ENCODE data around the gene RETREG3. TPM values are rescaled to one million over a fixed set of nuclear protein-coding genes. Genes with fewer than 3 reads are reported as not detected.
"Not testable (repeated sequence)": the region's sequence is repeated elsewhere in the genome, so short reads cannot be mapped to it uniquely, and the experiment has no call there.

Gene RETREG3
- total and polyA plus RNA-seq, 4 donors: 16.1 to 62.7 (median 44.5) TPM

- DNase-seq (peak in 2 of 3 donors; percentile 58 to 70), ATAC-seq (ENCODE audit: insufficient read depth, low FRiP score) (peak; percentile 63)
- no peak overlapping the region for H3K9ac ChIP-seq (ENCODE audit: insufficient read depth in 1 of 2, low read length in 2 of 2)
These were observed 60.9 kb downstream of the RETREG3 start for GRCh38 chr17:42548070-42548837.

GRCh38 chr17:42547698-42548069, 61.5 kb downstream of the RETREG3 start:
- no peaks in the 10 kb centered on the region for H3K27me3 ChIP-seq (ENCODE audit: control insufficient read depth in 3 of 3, insufficient read depth in 3 of 3, low read length in 2 of 3)
- no peak overlapping the region for H3K27ac ChIP-seq (ENCODE audit: low read depth in 1 of 2, low read length in 1 of 2)
- no peak for DNase-seq
- H3K9ac ChIP-seq (ENCODE audit: insufficient read depth in 1 of 2, low read length in 2 of 2): no peak overlapping the region
- 84 to 92% methylated on average over 14 of the region's 14 CpGs for WGBS, 2 donors
- no peak overlapping the region for H3K4me3 ChIP-seq
- H3K9me3 ChIP-seq (ENCODE audit: control insufficient read depth in 4 of 4, insufficient read depth in 3 of 4, low read length in 3 of 4): no peaks in the 10 kb centered on the region
- peaks cover 0 to 20% (median 4%) of the 10 kb centered on the region in 4 donors for H3K36me3 ChIP-seq (ENCODE audit: control insufficient read depth in 4 of 4, insufficient read depth in 4 of 4, low read length in 4 of 4)
- no peak for ATAC-seq (ENCODE audit: insufficient read depth, low FRiP score)
- no peak for TF ChIP-seq CTCF (IDR thresholded peaks at IDR 0.05; ENCODE audit: control extremely low read depth, extremely low read depth)
- H3K4me1 ChIP-seq (ENCODE audit: control insufficient read depth in 5 of 5, insufficient read depth in 5 of 5, low read length in 5 of 5): peaks cover 0 to 2% (median 0%) of the 10 kb centered on the region in 5 donors

More at GRCh38 chr17:42548070-42548837, 60.9 kb downstream of the RETREG3 start:
- Histone ChIP-seq H3K27me3 (ENCODE audit: control insufficient read depth in 3 of 3, insufficient read depth in 3 of 3, low read length in 2 of 3) (no peaks in the 10 kb centered on the region), H3K27ac (ENCODE audit: low read depth in 1 of 2, low read length in 1 of 2) (no peak overlapping the region), H3K4me3 (no peak overlapping the region), H3K4me1 (ENCODE audit: control insufficient read depth in 5 of 5, insufficient read depth in 5 of 5, low read length in 5 of 5) (peaks cover 0 to 2% (median 0%) of the 10 kb centered on the region in 5 donors), H3K9me3 (ENCODE audit: control insufficient read depth in 4 of 4, insufficient read depth in 3 of 4, low read length in 3 of 4) (no peaks in the 10 kb centered on the region), H3K36me3 (ENCODE audit: control insufficient read depth in 4 of 4, insufficient read depth in 4 of 4, low read length in 4 of 4) (peaks cover 0 to 17% (median 4%) of the 10 kb centered on the region in 4 donors)
- TF ChIP-seq CTCF (IDR thresholded peaks at IDR 0.05; ENCODE audit: control extremely low read depth, extremely low read depth): peak; percentile 27
- 28 to 33% methylated on average over 59 to 74 of the region's 74 CpGs for WGBS, 2 donors

GRCh38 chr17:42547001-42547461, 62.1 kb downstream of the RETREG3 start:
- TF ChIP-seq CTCF (IDR thresholded peaks at IDR 0.05; ENCODE audit: control extremely low read depth, extremely low read depth): no peak
- H3K36me3 ChIP-seq (ENCODE audit: control insufficient read depth in 4 of 4, insufficient read depth in 4 of 4, low read length in 4 of 4): peaks cover 2 to 23% (median 4%) of the 10 kb centered on the region in 4 donors
- 88 to 89% methylated on average over 23 of the region's 23 CpGs for WGBS, 2 donors
- H3K27ac ChIP-seq (ENCODE audit: low read depth in 1 of 2, low read length in 1 of 2): no peak overlapping the region
- H3K9me3 ChIP-seq (ENCODE audit: control insufficient read depth in 4 of 4, insufficient read depth in 3 of 4, low read length in 3 of 4): no peaks in the 10 kb centered on the region
- peaks cover 0 to 2% (median 0%) of the 10 kb centered on the region in 5 donors for H3K4me1 ChIP-seq (ENCODE audit: control insufficient read depth in 5 of 5, insufficient read depth in 5 of 5, low read length in 5 of 5)
- H3K4me3 ChIP-seq: no peak overlapping the region
- no peak overlapping the region for H3K9ac ChIP-seq (ENCODE audit: insufficient read depth in 1 of 2, low read length in 2 of 2)
- DNase-seq (no peak), ATAC-seq (ENCODE audit: insufficient read depth, low FRiP score) (no peak)
- H3K27me3 ChIP-seq (ENCODE audit: control insufficient read depth in 3 of 3, insufficient read depth in 3 of 3, low read length in 2 of 3): no peaks in the 10 kb centered on the region

- not testable (repeated sequence) for H3K9ac ChIP-seq (ENCODE audit: insufficient read depth in 1 of 2, low read length in 2 of 2); DNase-seq; H3K4me1 ChIP-seq (ENCODE audit: control insufficient read depth in 5 of 5, insufficient read depth in 5 of 5, low read length in 5 of 5); ATAC-seq (ENCODE audit: insufficient read depth, low FRiP score); H3K4me3 ChIP-seq; H3K27ac ChIP-seq (ENCODE audit: low read depth in 1 of 2, low read length in 1 of 2); H3K9me3 ChIP-seq (ENCODE audit: control insufficient read depth in 4 of 4, insufficient read depth in 3 of 4, low read length in 3 of 4); H3K27me3 ChIP-seq (ENCODE audit: control insufficient read depth in 3 of 3, insufficient read depth in 3 of 3, low read length in 2 of 3)
- peaks cover 2 to 31% (median 4%) of the 10 kb centered on the region in 4 donors for H3K36me3 ChIP-seq (ENCODE audit: control insufficient read depth in 4 of 4, insufficient read depth in 4 of 4, low read length in 4 of 4)
- WGBS, 2 donors: 93% methylated on average over 7 to 9 of the region's 9 CpGs
These were observed 63.2 kb downstream of the RETREG3 start for GRCh38 chr17:42545755-42546505.
